ENCODE data around the gene NLE1.

Gene NLE1

DNA sequence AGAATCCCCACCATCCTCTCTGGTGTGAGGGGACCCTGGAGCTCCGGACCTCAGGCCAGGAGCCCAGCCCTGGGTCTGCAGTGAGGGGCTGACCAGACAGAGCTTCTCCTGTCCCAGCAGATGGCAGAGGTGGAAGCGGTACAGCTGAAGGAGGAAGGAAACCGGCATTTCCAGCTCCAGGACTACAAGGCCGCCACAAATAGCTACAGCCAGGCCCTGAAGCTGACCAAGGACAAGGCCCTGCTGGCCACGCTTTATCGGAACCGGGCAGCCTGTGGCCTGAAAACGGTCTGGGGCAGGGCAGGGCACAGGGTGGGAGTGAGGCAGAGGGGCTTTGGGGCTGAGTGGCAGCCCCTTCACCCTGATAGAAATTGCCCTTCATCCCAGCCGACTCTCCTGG lies 6.0 kb upstream of the NLE1 start:
- Histone ChIP-seq H3K4me3 (ENCODE audit: low read length in 2 of 2) (no peak overlapping the region), H3K27me3 (ENCODE audit: control insufficient read depth in 1 of 2, insufficient read depth in 2 of 2, low read length in 2 of 2) (peaks cover 0 to 2% of the 10 kb centered on the region in 2 donors), H3K27ac (ENCODE audit: low read length) (no peak overlapping the region)

DNA sequence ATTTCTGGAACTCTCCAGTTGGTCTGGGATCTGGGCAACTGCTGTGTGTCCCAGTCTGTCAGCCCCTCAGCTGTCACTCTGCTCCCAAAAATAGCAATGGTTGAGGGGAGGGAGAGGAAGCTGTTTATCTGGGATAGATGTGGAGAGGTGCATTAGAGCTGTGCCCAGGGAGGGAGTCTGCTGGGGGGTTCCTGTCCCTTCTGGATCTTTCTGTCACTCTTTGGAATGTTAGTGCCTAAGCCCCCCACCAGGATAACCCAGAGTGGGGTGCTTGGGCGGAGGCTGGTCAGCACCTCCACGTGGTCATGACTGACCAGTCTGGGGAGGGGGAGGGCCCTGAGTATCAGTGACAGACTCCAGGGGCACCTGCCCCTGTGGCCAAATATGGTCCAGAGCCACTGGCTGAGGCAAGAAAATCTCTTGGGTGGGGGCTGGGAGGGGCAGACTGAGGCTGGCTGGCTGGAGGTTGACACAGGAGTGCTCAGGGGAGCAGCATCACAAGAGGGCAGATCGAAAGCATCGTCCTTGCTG lies 5.3 kb upstream of the NLE1 start, which contains the start of gene UNC45B:
Gene UNC45B (plus strand): TSS at position 443 of the 531 bp plus-strand sequence. CDS start 447 bp downstream, outside the sequence.
- Histone ChIP-seq H3K36me3 (ENCODE audit: control insufficient read depth in 2 of 2, insufficient read depth in 2 of 2, low read length in 2 of 2) (no peaks in the 10 kb centered on the region), H3K9me3 (ENCODE audit: control insufficient read depth in 2 of 2, low read length in 2 of 2) (no peaks in the 10 kb centered on the region), H3K27me3 (ENCODE audit: control insufficient read depth in 1 of 2, insufficient read depth in 2 of 2, low read length in 2 of 2) (no peaks in the 10 kb centered on the region), H3K4me3 (ENCODE audit: low read length in 2 of 2) (no peak within 1 kb of the TSS), H3K27ac (ENCODE audit: low read length) (peak within 1 kb of the TSS; percentile 11), H3K9ac (ENCODE audit: low read length in 2 of 2) (no peak within 1 kb of the TSS), H3K4me1 (ENCODE audit: control insufficient read depth, insufficient read depth, low read length) (peaks cover 6% of the 10 kb centered on the region)

More for the DNA sequence above, 6.0 kb upstream of the NLE1 start:
- Histone ChIP-seq H3K4me1 (ENCODE audit: control insufficient read depth, insufficient read depth, low read length) (peaks cover 6% of the 10 kb centered on the region), H3K9me3 (ENCODE audit: control insufficient read depth in 2 of 2, low read length in 2 of 2) (no peaks in the 10 kb centered on the region), H3K9ac (ENCODE audit: low read length in 2 of 2) (no peak overlapping the region), H3K36me3 (ENCODE audit: control insufficient read depth in 2 of 2, insufficient read depth in 2 of 2, low read length in 2 of 2) (no peaks in the 10 kb centered on the region)

DNA sequence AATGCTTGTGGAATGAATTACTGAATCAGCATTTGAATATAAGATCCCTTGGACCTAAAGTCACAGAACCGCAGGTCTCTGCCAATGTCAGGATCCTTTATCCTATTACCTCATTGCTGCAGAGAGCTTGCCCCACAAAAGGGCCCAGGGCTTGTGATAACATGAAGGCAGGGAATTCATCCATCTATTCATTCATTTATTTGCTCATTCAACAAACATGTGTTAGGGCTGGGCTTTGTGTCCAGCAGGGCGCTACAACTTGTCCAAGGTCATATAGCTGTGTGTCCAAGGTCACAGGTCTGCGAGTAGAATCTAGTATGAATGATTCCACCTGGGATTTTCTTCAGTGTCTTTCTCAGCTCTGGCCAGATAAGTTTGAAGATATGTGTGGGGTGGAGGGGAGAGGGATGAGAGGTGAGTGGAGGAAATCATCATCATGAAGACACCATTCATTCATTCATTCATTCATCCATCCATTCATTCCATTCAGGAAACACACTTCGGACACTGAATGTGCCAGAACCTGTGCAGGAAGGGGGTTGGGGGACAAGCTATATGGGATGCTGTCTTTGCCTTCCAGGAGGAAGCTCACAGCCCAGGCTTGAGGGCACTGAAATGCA lies 4.2 kb upstream of the NLE1 start:
- Histone ChIP-seq H3K4me1 (ENCODE audit: control insufficient read depth, insufficient read depth, low read length) (peaks cover 10% of the 10 kb centered on the region), H3K4me3 (ENCODE audit: low read length in 2 of 2) (no peak overlapping the region), H3K9me3 (ENCODE audit: control insufficient read depth in 2 of 2, low read length in 2 of 2) (no peaks in the 10 kb centered on the region), H3K27me3 (ENCODE audit: control insufficient read depth in 1 of 2, insufficient read depth in 2 of 2, low read length in 2 of 2) (no peaks in the 10 kb centered on the region), H3K27ac (ENCODE audit: low read length) (no peak overlapping the region), H3K9ac (ENCODE audit: low read length in 2 of 2) (no peak overlapping the region), H3K36me3 (ENCODE audit: control insufficient read depth in 2 of 2, insufficient read depth in 2 of 2, low read length in 2 of 2) (no peaks in the 10 kb centered on the region)

DNA sequence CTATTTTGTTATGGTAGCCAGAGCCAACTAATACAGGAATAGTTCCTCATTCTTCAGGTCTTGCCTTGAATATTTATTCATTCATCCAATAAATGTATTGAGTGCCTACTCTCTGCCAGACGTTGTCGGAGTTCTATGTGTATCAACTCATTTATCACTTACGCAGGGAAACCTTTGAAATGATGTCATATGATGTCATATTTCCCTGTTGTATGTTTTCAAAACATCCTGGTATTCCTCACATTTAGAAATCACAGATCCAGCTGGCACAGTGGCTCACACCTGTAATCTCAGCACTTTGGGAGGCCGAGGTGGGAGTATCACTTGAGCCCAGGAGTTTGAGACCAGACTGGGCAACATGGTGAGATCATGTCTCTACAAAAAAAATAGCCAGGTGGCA lies 2.7 kb upstream of the NLE1 start:
- Histone ChIP-seq H3K9me3 (ENCODE audit: control insufficient read depth in 2 of 2, low read length in 2 of 2) (no peaks in the 10 kb centered on the region), H3K4me3 (ENCODE audit: low read length in 2 of 2) (no peak overlapping the region), H3K27ac (ENCODE audit: low read length) (no peak overlapping the region), H3K4me1 (ENCODE audit: control insufficient read depth, insufficient read depth, low read length) (peaks cover 14% of the 10 kb centered on the region), H3K36me3 (ENCODE audit: control insufficient read depth in 2 of 2, insufficient read depth in 2 of 2, low read length in 2 of 2) (peaks cover 0 to under 1% of the 10 kb centered on the region in 2 donors), H3K9ac (ENCODE audit: low read length in 2 of 2) (no peak overlapping the region), H3K27me3 (ENCODE audit: control insufficient read depth in 1 of 2, insufficient read depth in 2 of 2, low read length in 2 of 2) (no peaks in the 10 kb centered on the region)

DNA sequence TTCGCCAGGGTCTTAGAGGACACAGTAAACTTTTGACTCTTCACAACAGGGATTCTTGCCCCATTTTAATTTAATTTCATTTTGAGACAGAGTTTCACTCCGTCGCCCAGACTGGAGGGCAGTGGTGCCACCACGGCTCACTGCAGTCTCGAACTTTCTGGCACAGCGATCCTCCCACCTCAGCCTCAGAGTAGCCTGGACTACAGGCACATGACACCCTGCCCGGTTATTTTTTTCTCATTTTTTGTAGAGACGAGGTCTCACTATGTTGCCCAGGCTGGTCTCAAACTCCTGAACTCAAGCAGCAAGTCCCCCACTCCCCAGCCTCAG lies 329 bp upstream of the NLE1 start:
- no peak overlapping the region for H3K27ac ChIP-seq (ENCODE audit: low read length)
- H3K36me3 ChIP-seq (ENCODE audit: control insufficient read depth in 2 of 2, insufficient read depth in 2 of 2, low read length in 2 of 2): peaks cover 9 to 15% of the 10 kb centered on the region in 2 donors
- peaks cover 12% of the 10 kb centered on the region for H3K4me1 ChIP-seq (ENCODE audit: control insufficient read depth, insufficient read depth, low read length)
- H3K9me3 ChIP-seq (ENCODE audit: control insufficient read depth in 2 of 2, low read length in 2 of 2): no peaks in the 10 kb centered on the region
- H3K4me3 ChIP-seq (ENCODE audit: low read length in 2 of 2): peak overlapping the region; percentile 85 to 96
- peak overlapping the region in 1 of 2 donors; percentile 76 for H3K9ac ChIP-seq (ENCODE audit: low read length in 2 of 2)
- no peaks in the 10 kb centered on the region for H3K27me3 ChIP-seq (ENCODE audit: control insufficient read depth in 1 of 2, insufficient read depth in 2 of 2, low read length in 2 of 2)

DNA sequence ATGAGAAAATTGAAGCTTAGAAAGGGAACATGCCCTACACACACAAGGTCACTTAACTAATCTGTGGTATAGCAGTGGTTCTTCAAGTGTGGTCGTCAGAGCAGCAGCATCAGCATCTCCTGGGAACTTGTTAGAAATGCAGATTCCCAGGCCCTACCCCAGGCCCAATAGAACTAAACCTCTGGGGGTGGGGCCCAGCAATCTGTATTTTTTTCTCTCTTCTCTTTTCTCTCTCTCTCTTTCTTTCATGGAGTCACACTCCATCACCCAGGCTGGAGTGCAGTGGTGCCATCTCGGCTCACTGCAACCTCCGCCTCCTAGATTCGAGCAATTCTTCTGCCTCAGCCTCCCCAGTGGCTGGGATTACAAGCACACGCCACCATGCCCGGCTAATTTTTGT lies 3.9 kb downstream of the NLE1 start:
- Histone ChIP-seq H3K36me3 (ENCODE audit: control insufficient read depth in 2 of 2, insufficient read depth in 2 of 2, low read length in 2 of 2) (peaks cover 37 to 51% of the 10 kb centered on the region in 2 donors), H3K27me3 (ENCODE audit: control insufficient read depth in 1 of 2, insufficient read depth in 2 of 2, low read length in 2 of 2) (no peaks in the 10 kb centered on the region), H3K9ac (ENCODE audit: low read length in 2 of 2) (no peak overlapping the region), H3K9me3 (ENCODE audit: control insufficient read depth in 2 of 2, low read length in 2 of 2) (no peaks in the 10 kb centered on the region), H3K27ac (ENCODE audit: low read length) (no peak overlapping the region), H3K4me3 (ENCODE audit: low read length in 2 of 2) (no peak overlapping the region), H3K4me1 (ENCODE audit: control insufficient read depth, insufficient read depth, low read length) (peaks cover 9% of the 10 kb centered on the region)

DNA sequence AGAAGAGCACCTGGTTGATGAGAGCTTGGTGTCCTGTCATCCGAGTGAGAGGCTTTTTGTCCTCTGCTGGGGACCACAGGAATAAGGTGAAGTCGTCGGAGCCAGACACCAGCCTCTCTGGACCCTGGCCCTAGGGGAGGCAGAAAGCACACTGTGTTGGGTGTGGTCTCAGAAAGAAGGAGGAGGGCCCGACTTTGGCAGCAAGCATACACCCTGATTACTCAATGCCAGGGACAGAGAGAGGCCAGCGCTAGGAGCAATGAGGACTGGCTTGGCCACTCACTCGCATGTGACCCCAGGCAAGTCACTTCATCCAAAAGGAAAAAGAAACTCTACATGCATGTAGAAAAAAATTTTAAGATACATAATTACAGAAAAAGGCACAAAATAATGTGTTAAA lies 6.8 kb downstream of the NLE1 start:
- Histone ChIP-seq H3K9ac (ENCODE audit: low read length in 2 of 2) (no peak overlapping the region), H3K27ac (ENCODE audit: low read length) (no peak overlapping the region), H3K9me3 (ENCODE audit: control insufficient read depth in 2 of 2, low read length in 2 of 2) (no peaks in the 10 kb centered on the region), H3K4me1 (ENCODE audit: control insufficient read depth, insufficient read depth, low read length) (no peaks in the 10 kb centered on the region), H3K4me3 (ENCODE audit: low read length in 2 of 2) (no peak overlapping the region), H3K36me3 (ENCODE audit: control insufficient read depth in 2 of 2, insufficient read depth in 2 of 2, low read length in 2 of 2) (peaks cover 47 to 70% of the 10 kb centered on the region in 2 donors), H3K27me3 (ENCODE audit: control insufficient read depth in 1 of 2, insufficient read depth in 2 of 2, low read length in 2 of 2) (no peaks in the 10 kb centered on the region)

DNA sequence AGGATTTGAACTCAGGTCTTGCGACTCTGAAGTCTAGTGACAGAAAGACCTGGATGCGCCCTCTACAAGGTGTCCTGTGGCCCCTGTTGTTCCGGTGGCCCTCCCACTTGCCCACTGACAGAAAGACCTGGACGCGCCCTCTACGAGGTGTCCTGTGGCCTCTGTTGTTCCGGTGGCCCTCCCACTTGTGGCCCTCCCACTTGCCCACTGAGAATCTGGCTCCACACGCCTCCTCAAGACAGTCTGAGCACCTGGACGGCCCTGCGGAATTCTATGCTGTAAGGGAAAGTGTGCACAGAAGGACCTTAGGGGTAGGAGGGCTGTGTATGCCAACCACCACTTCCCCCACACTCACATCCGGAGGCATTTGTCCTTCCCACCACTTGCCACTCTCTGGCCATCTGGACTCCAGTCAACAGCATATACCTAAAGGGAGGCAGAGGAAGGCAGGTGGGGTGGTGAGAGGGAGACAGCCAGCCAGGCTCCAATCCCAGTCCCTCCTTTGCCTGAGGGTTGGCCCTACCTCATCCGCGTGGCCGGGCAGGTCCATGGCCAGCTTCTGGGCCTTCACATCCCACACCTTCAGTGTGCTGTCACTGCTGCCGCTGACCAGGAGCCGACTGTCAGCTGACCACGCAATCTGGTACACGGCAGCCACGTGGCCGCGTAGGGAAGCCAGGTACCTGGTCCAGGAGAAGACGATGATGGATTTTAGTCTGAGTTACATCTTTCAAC lies 9.1 kb downstream of the NLE1 start:
- H3K27ac ChIP-seq (ENCODE audit: low read length): no peak overlapping the region
- peaks cover 42 to 59% of the 10 kb centered on the region in 2 donors for H3K36me3 ChIP-seq (ENCODE audit: control insufficient read depth in 2 of 2, insufficient read depth in 2 of 2, low read length in 2 of 2)
- no peaks in the 10 kb centered on the region for H3K9me3 ChIP-seq (ENCODE audit: control insufficient read depth in 2 of 2, low read length in 2 of 2)
- no peak overlapping the region for H3K9ac ChIP-seq (ENCODE audit: low read length in 2 of 2)
- peaks cover 6% of the 10 kb centered on the region for H3K4me1 ChIP-seq (ENCODE audit: control insufficient read depth, insufficient read depth, low read length)
- H3K27me3 ChIP-seq (ENCODE audit: control insufficient read depth in 1 of 2, insufficient read depth in 2 of 2, low read length in 2 of 2): no peaks in the 10 kb centered on the region
- no peak overlapping the region for H3K4me3 ChIP-seq (ENCODE audit: low read length in 2 of 2)

DNA sequence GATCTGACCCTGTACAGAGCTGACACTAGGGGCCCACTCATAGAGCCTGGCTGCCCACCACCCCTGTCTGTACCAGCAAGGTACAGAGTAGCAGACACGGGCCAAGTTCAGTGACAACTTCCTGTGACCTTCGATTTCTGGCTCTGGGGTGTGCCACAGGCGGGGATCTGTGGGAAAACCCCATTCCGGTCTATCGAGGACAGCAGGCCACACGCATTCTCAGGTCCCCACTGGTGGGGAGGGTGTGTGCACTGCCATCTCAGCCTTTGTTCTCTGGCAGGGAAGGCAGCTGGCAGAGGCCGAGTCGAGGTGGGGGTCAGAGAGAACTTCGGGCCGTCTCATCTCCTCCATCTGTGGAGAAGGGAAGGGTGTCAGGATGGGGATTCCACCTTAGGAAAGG lies 10.0 kb downstream of the NLE1 start:
- H3K36me3 ChIP-seq (ENCODE audit: control insufficient read depth in 2 of 2, insufficient read depth in 2 of 2, low read length in 2 of 2): peaks cover 35 to 51% of the 10 kb centered on the region in 2 donors
- no peaks in the 10 kb centered on the region for H3K9me3 ChIP-seq (ENCODE audit: control insufficient read depth in 2 of 2, low read length in 2 of 2)
- no peak overlapping the region for H3K9ac ChIP-seq (ENCODE audit: low read length in 2 of 2)
- no peaks in the 10 kb centered on the region for H3K27me3 ChIP-seq (ENCODE audit: control insufficient read depth in 1 of 2, insufficient read depth in 2 of 2, low read length in 2 of 2)
- H3K27ac ChIP-seq (ENCODE audit: low read length): no peak overlapping the region
- H3K4me3 ChIP-seq (ENCODE audit: low read length in 2 of 2): no peak overlapping the region
- H3K4me1 ChIP-seq (ENCODE audit: control insufficient read depth, insufficient read depth, low read length): peaks cover 10% of the 10 kb centered on the region

DNA sequence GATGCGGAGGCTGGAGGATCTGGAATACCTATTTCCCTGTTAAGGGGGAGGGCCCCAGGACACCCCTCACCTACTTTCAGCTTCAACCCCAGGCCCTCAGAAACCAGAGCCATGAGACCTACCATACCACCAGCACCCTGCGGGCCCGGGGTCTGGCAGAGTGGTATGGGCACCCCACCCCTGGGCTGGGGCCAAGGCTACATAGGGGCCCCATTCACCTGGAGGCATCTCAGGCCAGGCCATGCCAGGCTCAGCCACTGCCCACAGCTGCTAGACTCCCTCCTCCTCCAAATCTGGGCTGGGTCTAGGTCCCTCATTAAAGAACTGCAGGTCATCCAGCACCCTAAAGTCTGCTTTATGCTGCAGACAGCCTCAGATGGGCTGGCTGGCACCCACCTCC lies 11.7 kb downstream of the NLE1 start:
- Histone ChIP-seq H3K36me3 (ENCODE audit: control insufficient read depth in 2 of 2, insufficient read depth in 2 of 2, low read length in 2 of 2) (peaks cover 25 to 39% of the 10 kb centered on the region in 2 donors), H3K27ac (ENCODE audit: low read length) (no peak overlapping the region), H3K4me3 (ENCODE audit: low read length in 2 of 2) (no peak overlapping the region)

DNA sequence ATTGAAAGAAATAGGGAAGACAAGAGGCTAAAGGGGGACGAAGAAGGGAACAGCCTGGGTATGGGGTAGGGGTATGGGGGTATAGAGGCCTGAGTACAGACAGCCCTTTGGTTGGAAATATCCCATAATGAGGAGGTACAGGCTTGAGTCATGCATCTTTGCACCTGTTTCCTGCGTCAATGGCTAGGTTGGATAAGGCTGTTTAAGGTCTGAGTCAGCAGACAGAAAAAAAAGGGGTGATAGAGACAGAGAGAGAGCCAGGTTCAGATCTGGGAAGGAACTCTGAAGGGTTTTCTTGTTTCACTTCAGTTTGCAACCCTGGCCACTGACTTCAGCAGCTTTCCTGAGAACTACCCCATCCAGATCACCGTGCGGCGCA lies 12.1 kb downstream of the NLE1 start:
- Histone ChIP-seq H3K4me3 (ENCODE audit: low read length in 2 of 2) (no peak overlapping the region), H3K27me3 (ENCODE audit: control insufficient read depth in 1 of 2, insufficient read depth in 2 of 2, low read length in 2 of 2) (no peaks in the 10 kb centered on the region), H3K27ac (ENCODE audit: low read length) (no peak overlapping the region), H3K9me3 (ENCODE audit: control insufficient read depth in 2 of 2, low read length in 2 of 2) (no peaks in the 10 kb centered on the region), H3K36me3 (ENCODE audit: control insufficient read depth in 2 of 2, insufficient read depth in 2 of 2, low read length in 2 of 2) (peaks cover 21 to 35% of the 10 kb centered on the region in 2 donors), H3K9ac (ENCODE audit: low read length in 2 of 2) (no peak overlapping the region), H3K4me1 (ENCODE audit: control insufficient read depth, insufficient read depth, low read length) (peaks cover 10% of the 10 kb centered on the region)

More for the DNA sequence above, 11.7 kb downstream of the NLE1 start:
- H3K4me1 ChIP-seq (ENCODE audit: control insufficient read depth, insufficient read depth, low read length): peaks cover 10% of the 10 kb centered on the region
- no peaks in the 10 kb centered on the region for H3K27me3 ChIP-seq (ENCODE audit: control insufficient read depth in 1 of 2, insufficient read depth in 2 of 2, low read length in 2 of 2)
- H3K9ac ChIP-seq (ENCODE audit: low read length in 2 of 2): no peak overlapping the region
- H3K9me3 ChIP-seq (ENCODE audit: control insufficient read depth in 2 of 2, low read length in 2 of 2): no peaks in the 10 kb centered on the region
